Ishikawa (cell line): Measurements from ENCODE around the gene ANO8.

Source experiments
- CEBPB ChIP-seq: IDR thresholded peaks from 2 replicates; pipeline ENCODE4 v1.6.1; 2012
- CREB1 ChIP-seq: IDR thresholded peaks from 2 replicates; pipeline ENCODE4 v1.6.1; 2012; ENCODE audit warnings: low read depth
- EGR1 ChIP-seq: IDR thresholded peaks from 2 replicates; pipeline ENCODE4 v1.6.1; 2012
- EP300 ChIP-seq: IDR thresholded peaks from 2 replicates; pipeline ENCODE4 v1.6.1; 2012; ENCODE audit warnings: borderline replicate concordance
- FOXM1 ChIP-seq: IDR thresholded peaks from 2 replicates; pipeline ENCODE4 v1.6.1; 2012; ENCODE audit warnings: low read depth, borderline replicate concordance
- MAX ChIP-seq: IDR thresholded peaks from 2 replicates; pipeline ENCODE4 v1.6.1; 2012
- NFIC ChIP-seq: IDR thresholded peaks from 2 replicates; pipeline ENCODE4 v1.6.1; 2012
- RAD21 ChIP-seq: IDR thresholded peaks from 2 replicates; pipeline ENCODE4 v1.6.1; 2012; ENCODE audit warnings: low read depth
- REST ChIP-seq: IDR thresholded peaks from 2 replicates; pipeline ENCODE4 v1.6.1; 2012; ENCODE audit warnings: low read depth, mild to moderate bottlenecking
- TAF1 ChIP-seq: IDR thresholded peaks from 2 replicates; pipeline ENCODE4 v1.6.1; 2012; ENCODE audit warnings: low read depth, mild to moderate bottlenecking
- TCF12 ChIP-seq: IDR thresholded peaks from 2 replicates; pipeline ENCODE4 v1.6.1; 2012; ENCODE audit warnings: low read depth
- TEAD4 ChIP-seq: IDR thresholded peaks from 2 replicates; pipeline ENCODE4 v1.6.1; 2012
- USF1 ChIP-seq: IDR thresholded peaks from 2 replicates; pipeline ENCODE4 v1.6.1; 2012
- YY1 ChIP-seq: IDR thresholded peaks from 2 replicates; pipeline ENCODE4 v1.6.1; 2012; ENCODE audit warnings: low read depth
- ZBTB7A ChIP-seq: IDR thresholded peaks from 2 replicates; pipeline ENCODE4 v1.6.1; 2012; ENCODE audit warnings: low read depth

Gene ANO8

GRCh38 chr19:17330262-17331044 is 4.2 kb downstream of the ANO8 start:
- TF ChIP-seq NFIC, result no peak
- no peak for TF ChIP-seq ZBTB7A
- no peak for TF ChIP-seq CREB1
- no peak for TF ChIP-seq EP300
- no peak for TF ChIP-seq REST
- no peak for TF ChIP-seq USF1
- no peak for TF ChIP-seq FOXM1
- no peak for TF ChIP-seq TEAD4

- TF ChIP-seq CEBPB (no peak), NFIC (no peak), EP300 (no peak), REST (no peak), CREB1 (no peak)
Observed at GRCh38 chr19:17329366-17330261, 5.0 kb downstream of the ANO8 start.

- no peak for TF ChIP-seq CREB1
- no peak for TF ChIP-seq TAF1
- TF ChIP-seq NFIC, result no peak
- no peak for TF ChIP-seq YY1
- no peak for TF ChIP-seq CEBPB
- no peak for TF ChIP-seq USF1
- TF ChIP-seq EGR1, result no peak
- no peak for TF ChIP-seq FOXM1
- no peak for TF ChIP-seq RAD21
- no peak for TF ChIP-seq TEAD4
- no peak for TF ChIP-seq EP300
- no peak for TF ChIP-seq ZBTB7A
- TF ChIP-seq MAX, result no peak
- TF ChIP-seq REST, result no peak
- no peak for TF ChIP-seq TCF12
Observed at GRCh38 chr19:17328517-17329365, 5.9 kb downstream of the ANO8 start.
